Skeletal muscle cell (primary cell): ENCODE data around the gene ANK3.

ENCODE experiments used
- DNase-seq: peaks from one replicate; pipeline ENCODE4 v3.0.0-alpha.2; 2010; ENCODE audit warnings: low read depth
- H3K4me3 ChIP-seq: 2 replicates; pipeline ENCODE4 v1.5.1; 2011; ENCODE audit warnings: low read depth, mild to moderate bottlenecking, control low read depth, low read length, moderate library complexity

ANK3 gene

GRCh38 chr10:60135020-60135419 is 254.7 kb downstream of the ANK3 start:
- no peak for DNase-seq
- H3K4me3 ChIP-seq = no peak overlapping the region

GRCh38 chr10:60134548-60134947 is 255.1 kb downstream of the ANK3 start:
- no peak for DNase-seq
- H3K4me3 ChIP-seq = no peak overlapping the region

- H3K4me3 ChIP-seq = no peak overlapping the region
- no peak for DNase-seq
Observed at GRCh38 chr10:60130130-60130579, 259.5 kb downstream of the ANK3 start.

DNA sequence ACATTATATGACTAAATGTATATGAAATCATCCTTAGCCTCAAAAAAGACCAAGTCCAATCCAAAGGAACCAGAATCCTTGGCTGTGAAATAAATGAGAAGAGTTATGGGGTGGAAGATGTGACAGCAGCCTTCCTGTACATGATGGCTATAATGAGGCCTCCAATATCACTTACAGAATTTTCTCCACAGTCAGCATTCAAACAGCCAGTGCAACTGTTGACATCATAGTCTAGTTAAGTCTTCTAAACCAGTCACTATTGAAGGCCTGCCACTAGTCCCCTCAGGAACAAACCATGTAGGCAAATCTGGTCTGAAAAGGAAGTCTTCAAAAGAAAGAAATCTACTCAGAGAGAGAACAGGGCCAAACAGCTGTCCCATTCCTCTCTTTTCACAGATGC is 263.8 kb downstream of the ANK3 start:
- no peak for DNase-seq
- H3K4me3 ChIP-seq = no peak overlapping the region

- DNase-seq = no peak
Observed at GRCh38 chr10:60124536-60124935, 265.1 kb downstream of the ANK3 start.

DNA sequence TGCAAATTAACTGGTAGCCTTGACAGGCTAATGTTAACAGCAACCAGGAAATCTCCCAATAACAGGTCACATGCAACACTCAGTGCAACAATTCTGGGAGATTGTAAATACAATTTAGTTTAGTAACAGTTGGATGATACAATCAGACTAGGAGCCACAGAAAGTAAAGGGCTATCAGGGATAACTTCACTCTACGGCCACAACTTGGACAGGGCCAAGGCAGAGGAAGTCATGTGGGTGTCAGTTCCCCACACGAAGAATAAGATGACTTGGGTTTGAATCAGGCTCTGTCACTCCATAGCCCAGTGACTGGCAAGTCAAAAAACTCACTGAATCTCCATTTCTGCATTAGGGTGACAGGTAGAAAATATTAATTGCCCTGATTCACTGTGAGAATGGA is 266.0 kb downstream of the ANK3 start:
- DNase-seq = no peak
- H3K4me3 ChIP-seq = no peak overlapping the region

More at GRCh38 chr10:60124536-60124935, 265.1 kb downstream of the ANK3 start:
- H3K4me3 ChIP-seq = no peak overlapping the region

- peak; percentile 48 for DNase-seq
- no peak overlapping the region for H3K4me3 ChIP-seq
Observed at GRCh38 chr10:60123172-60123571, 266.5 kb downstream of the ANK3 start.

DNA sequence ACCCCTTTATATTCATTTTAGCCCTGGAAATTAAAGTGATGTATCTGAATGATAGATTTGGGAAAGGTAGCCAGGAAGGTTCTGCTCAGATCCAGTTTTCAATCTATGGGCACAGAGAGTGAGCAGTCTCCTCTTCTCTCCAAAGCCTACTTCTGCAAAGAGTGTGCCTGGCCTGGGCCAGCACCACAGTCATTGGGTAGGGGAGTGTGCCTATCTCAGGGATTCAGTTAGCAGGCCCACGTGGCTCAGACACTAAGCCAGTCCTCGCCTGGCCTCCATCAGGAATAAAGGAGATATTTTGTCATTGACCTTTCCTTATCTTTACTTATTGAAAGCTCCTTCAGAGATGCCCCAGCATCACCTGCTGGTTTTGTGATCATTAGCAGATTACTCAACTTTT is 267.5 kb downstream of the ANK3 start:
- no peak for DNase-seq
- no peak overlapping the region for H3K4me3 ChIP-seq

- peak; percentile 55 for DNase-seq
Observed at GRCh38 chr10:60114765-60115586, 274.7 kb downstream of the ANK3 start.

GRCh38 chr10:60110739-60111138 is 278.9 kb downstream of the ANK3 start:
- H3K4me3 ChIP-seq = no peak overlapping the region
- no peak for DNase-seq

More at GRCh38 chr10:60114765-60115586, 274.7 kb downstream of the ANK3 start:
- no peak overlapping the region for H3K4me3 ChIP-seq

DNA sequence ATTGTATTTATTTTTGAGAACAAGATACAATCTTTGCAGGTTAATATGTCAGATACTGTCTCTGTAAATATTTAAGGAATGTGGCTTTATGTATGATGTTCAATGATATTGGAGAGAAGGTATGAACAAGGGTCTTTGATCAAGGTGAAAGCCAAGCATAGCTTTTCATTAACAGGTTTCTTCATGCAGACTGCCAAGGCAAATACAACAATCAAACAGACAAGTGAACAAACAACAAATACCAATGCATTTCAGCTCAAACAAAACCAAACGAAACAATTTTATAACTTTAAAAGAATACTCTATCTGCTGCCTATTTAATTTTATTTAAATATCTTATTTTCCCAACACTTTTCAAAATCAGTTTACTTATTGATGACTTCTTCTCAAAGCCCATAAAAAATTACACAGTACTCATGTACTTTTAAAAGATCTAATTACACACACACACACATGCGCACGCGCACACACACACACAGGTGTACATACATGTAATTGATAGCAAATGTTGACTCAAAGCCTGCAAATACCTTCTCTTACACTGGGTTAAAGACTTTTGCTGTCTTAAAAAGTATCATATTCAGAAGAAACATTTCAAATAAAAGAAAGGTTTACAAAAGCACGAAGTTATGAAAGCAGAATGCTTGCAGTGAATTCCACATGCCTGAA is 282.2 kb downstream of the ANK3 start:
- H3K4me3 ChIP-seq = no peak overlapping the region
- DNase-seq = no peak

- H3K4me3 ChIP-seq = no peak overlapping the region
Observed at GRCh38 chr10:60105295-60105695, 284.4 kb downstream of the ANK3 start.

DNA sequence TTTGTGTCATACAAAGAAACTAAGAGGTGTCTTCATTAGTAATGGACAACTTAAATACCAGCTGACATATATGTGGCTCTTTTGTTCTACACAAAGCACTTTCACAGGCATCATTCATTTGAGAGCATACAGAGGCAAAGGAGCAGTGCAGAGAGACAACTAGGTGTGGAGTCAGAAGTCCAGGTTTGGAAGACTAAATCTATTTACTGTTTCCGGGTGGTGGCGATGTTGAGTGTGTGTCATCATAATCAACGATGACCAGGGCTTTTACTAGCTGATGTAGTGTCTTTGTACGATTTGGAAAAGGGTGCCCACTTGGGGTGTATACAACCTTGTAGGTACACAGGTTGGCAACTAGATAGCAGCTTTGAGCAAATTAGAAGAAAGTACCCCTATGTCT is 287.9 kb downstream of the ANK3 start:
- no peak for DNase-seq

More at GRCh38 chr10:60105295-60105695, 284.4 kb downstream of the ANK3 start:
- no peak for DNase-seq

DNA sequence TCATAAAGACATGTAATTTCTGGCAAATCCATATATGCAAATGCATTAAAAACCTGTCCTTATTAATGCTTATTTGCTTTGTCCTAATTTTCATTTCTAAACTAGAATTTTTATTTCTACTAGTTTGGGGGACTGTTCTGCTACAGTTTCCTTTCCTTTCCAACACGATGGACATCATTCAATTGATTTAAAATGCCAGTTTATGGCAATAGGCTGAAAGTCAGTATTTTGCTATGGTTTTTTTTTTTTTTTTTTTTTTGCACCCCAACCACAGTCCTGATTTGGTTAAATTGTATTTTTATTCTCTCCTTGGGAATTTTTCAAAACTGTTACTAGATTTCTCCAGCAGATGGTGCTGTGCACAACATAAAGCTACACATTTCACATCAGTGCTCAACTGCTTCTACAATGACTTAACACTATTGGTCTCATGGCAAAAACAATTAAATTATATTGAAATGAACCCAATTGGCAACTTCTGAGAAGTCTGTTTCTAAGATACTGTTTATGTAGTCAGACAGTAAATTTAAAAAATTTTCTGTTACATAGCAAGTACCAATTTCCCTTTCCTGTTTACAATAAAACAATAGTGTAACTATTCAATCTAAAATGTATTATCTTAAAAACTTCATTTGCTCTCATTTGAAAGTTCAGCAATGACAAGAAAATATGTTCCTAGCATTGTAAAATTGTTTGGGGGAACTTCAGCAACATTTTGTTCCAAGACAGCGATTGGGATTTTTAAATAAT is 289.5 kb downstream of the ANK3 start:
- H3K4me3 ChIP-seq = no peak overlapping the region
- DNase-seq = peak; percentile 11

More for the DNA sequence above, 287.9 kb downstream of the ANK3 start:
- H3K4me3 ChIP-seq = no peak overlapping the region

- no peak overlapping the region for H3K4me3 ChIP-seq
- DNase-seq = no peak
Observed at GRCh38 chr10:60098677-60099601, 290.7 kb downstream of the ANK3 start.

DNA sequence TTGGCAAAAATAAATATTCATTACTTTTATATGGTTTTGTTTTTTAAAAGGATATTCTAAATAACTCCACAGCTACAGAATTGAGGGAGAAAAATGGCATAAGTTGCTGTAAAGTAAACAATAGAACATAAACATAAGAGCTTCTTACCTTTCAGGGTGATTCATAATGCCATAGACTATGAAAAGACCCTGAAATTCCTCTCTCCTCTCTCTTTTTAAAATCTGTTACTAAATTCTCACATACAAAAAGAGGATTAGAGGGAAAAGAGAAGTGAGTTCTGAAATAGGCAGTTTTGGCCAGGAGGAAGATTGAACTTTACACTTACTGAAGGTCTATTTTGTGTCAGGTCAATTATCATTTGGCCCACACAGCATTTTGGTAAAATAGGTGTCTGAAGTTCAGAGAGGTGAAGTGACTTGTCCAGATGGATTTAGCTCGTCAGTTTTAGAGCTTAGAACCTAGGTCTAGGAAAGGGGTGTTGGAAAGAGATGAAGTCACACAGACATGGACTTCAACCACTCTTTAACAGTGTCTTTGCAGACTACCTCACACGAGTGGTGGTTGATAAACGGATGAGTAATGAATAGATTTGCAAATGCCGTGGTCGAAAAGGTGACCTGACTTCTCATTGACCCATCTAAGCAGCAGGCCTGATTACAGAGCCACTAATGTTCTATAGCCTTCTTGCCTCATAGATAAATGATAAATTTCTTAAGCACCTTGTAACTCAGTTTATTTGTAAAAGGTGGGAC is 292.7 kb downstream of the ANK3 start:
- DNase-seq = no peak
- no peak overlapping the region for H3K4me3 ChIP-seq

GRCh38 chr10:60093317-60093716 is 296.4 kb downstream of the ANK3 start:
- DNase-seq = no peak

GRCh38 chr10:60086862-60087261 is 302.8 kb downstream of the ANK3 start:
- H3K4me3 ChIP-seq = no peak overlapping the region
- no peak for DNase-seq

More at GRCh38 chr10:60093317-60093716, 296.4 kb downstream of the ANK3 start:
- no peak overlapping the region for H3K4me3 ChIP-seq
